Upper lobe of right lung (tissue), 1 donor: ENCODE data around the gene ID1. TPM values are rescaled to one million over a fixed set of nuclear protein-coding genes. Genes with fewer than 3 reads are reported as not detected.
A peak's percentile ranks its signal among the peaks of the same experiment; 100 is the strongest.
"Not testable (repeated sequence)": the region's sequence is repeated elsewhere in the genome, so short reads cannot be mapped to it uniquely, and the experiment has no call there.

Experiments
- ATAC-seq: fragments of 200-7000 bp; cut with Tn5 transposase; one replicate; pipeline ENCODE4 v1.9.1; 2020; ENCODE audit warnings: mild to moderate bottlenecking, moderate library complexity
- DNase-seq: peaks from one replicate; pipeline ENCODE4 v3.0.0-alpha.2; 2020
- H3K27ac ChIP-seq: fragments of 200-600 bp; one replicate; pipeline ENCODE4 v1.8.0; 2022
- H3K27me3 ChIP-seq: fragments of 200-600 bp; one replicate; pipeline ENCODE4 v1.8.0; 2022; ENCODE audit warnings: mild to moderate bottlenecking
- H3K36me3 ChIP-seq: fragments of 200-600 bp; one replicate; pipeline ENCODE4 v1.8.0; 2022
- H3K4me1 ChIP-seq: fragments of 200-600 bp; one replicate; pipeline ENCODE4 v1.8.0; 2022
- H3K4me3 ChIP-seq: fragments of 200-600 bp; one replicate; pipeline ENCODE4 v1.8.0; 2022; ENCODE audit warnings: mild to moderate bottlenecking
- H3K9me3 ChIP-seq: fragments of 200-600 bp; one replicate; pipeline ENCODE4 v1.8.0; 2022
- CTCF ChIP-seq: fragments of 200-600 bp; IDR thresholded peaks from one replicate; pipeline ENCODE4 v1.8.0; 2022; ENCODE audit warnings: antibody characterized with exemption
- intact Hi-C: fragments of 100-400 bp; cut with DNase I; formaldehyde crosslinking; loops from one replicate; pipeline ENCODE4 v1.11.0; 2022
- total RNA-seq: library from RNA; stranded (reverse); fragmentation: NEBNext Ultra II Directional; extraction: Animal tissue kit (Norgen Biotek cat#: 25700); gene quantifications from one replicate; pipeline ENCODE4 v1.2.1, GENCODE V29; 2021
- donor health status: DM: no; HTN: yes; CAD: no; lungs with severe emphysema.

Gene ID1
- total RNA-seq, 1 donor from 2014 or later: 515 TPM

- Histone ChIP-seq H3K27me3 (no peaks in the 10 kb centered on the region), H3K9me3 (no peaks in the 10 kb centered on the region), H3K27ac (no peak overlapping the region), H3K4me1 (peaks cover 17% of the 10 kb centered on the region), H3K36me3 (no peaks in the 10 kb centered on the region), H3K4me3 (no peak overlapping the region)
- DNase-seq: no peak
- intact Hi-C loops: no loop called here
- TF ChIP-seq CTCF: no peak
- no peak for ATAC-seq
Observed at GRCh38 chr20:31576751-31577150, 28.3 kb upstream of the ID1 start.

GRCh38 chr20:31577194-31577593 is 27.9 kb upstream of the ID1 start:
- no peaks in the 10 kb centered on the region for H3K36me3 ChIP-seq
- no peak overlapping the region for H3K4me3 ChIP-seq
- H3K9me3 ChIP-seq: no peaks in the 10 kb centered on the region
- TF ChIP-seq CTCF: no peak
- DNase-seq: no peak
- H3K27me3 ChIP-seq: no peaks in the 10 kb centered on the region
- no peak overlapping the region for H3K27ac ChIP-seq
- intact Hi-C loops: no loop called here
- peaks cover 13% of the 10 kb centered on the region for H3K4me1 ChIP-seq
- ATAC-seq: no peak

DNA sequence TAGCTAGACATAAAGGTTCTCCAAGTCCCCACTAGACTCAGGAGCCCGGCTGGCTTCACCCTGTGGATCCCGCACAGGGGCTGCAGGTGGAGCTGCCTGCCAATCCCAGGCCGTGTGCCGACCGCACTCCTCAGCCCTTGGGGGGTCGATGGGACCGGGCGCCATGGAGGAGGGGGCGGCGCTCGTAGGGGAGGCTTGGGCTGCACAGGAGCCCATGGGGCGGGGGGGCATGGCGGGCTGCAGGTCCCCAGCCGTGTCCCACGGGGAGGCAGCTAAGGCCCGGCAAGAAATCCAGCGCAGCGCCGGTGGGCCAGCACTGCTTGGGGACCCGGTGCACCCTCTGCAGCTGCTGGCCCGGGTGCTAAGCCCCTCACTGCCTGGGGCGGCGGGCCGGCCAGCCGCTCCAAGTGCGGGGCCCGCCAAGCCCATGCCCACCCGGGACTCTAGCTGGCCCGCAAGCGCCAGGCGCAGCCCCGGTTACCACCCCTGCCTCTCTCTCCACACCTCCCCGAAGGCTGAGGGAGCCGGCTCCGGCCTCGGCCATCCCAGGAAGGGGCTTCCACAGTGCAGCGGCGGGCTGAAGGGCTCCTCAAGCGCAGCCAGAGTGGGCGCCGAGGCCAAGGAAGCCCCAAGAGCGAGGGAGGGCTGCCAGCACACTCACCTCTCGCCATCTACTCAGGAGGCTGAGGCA is 26.5 kb upstream of the ID1 start:
- ATAC-seq (no peak), DNase-seq (no peak)
- Histone ChIP-seq H3K36me3 (no peaks in the 10 kb centered on the region), H3K27me3 (no peaks in the 10 kb centered on the region), H3K27ac (no peak overlapping the region), H3K4me3 (no peak overlapping the region), H3K9me3 (no peaks in the 10 kb centered on the region), H3K4me1 (peaks cover 3% of the 10 kb centered on the region)
- intact Hi-C loops: no loop called here
- TF ChIP-seq CTCF: no peak

- Histone ChIP-seq H3K4me3 (no peak overlapping the region), H3K36me3 (no peaks in the 10 kb centered on the region), H3K27ac (no peak overlapping the region), H3K27me3 (no peaks in the 10 kb centered on the region), H3K4me1 (no peaks in the 10 kb centered on the region), H3K9me3 (no peaks in the 10 kb centered on the region)
- DNase-seq (no peak), ATAC-seq (no peak)
- intact Hi-C loops: no loop called here
- TF ChIP-seq CTCF: no peak
Observed at GRCh38 chr20:31579245-31579644, 25.8 kb upstream of the ID1 start.

DNA sequence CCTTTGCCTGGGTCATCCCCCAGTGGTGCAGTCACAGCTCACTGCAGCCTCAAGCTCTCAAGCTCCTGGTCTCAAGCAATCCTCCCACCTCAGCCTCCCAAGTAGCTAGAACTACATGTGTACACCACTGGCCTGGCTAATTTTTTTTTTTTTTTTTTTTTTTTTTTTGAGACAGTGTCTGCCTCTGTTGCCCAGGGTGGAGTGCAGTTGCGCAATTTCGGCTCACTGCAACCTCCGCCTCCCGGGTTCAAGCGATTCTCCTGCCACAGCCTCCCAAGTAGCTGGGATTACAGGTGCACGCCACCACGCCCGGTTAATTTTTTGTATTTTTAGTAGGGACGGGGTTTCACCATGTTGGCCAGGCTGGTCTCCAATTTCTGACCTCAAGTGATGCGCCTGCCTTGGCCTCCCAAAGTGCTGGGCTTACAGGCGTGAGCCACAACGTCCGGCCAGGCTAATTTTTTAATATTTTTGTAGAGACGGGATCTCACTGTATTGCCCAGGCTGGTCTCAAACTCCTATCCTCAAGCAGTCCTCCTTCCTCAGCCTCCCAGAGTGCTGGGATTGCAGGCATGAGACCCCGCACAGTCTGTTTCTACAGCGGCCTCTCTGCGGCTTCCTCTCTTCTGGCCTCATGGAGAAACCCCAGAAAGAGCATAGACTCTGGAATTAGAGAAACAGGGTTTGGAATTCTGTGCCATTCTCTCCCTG is 25.0 kb upstream of the ID1 start:
- ATAC-seq, H3K4me1 ChIP-seq, H3K27ac ChIP-seq: not testable (repeated sequence)

GRCh38 chr20:31580706-31581105 is 24.4 kb upstream of the ID1 start:
- TF ChIP-seq CTCF: no peak
- intact Hi-C loops: no loop called here
- DNase-seq (no peak), ATAC-seq (peak; percentile 84)
- Histone ChIP-seq H3K27me3 (no peaks in the 10 kb centered on the region), H3K9me3 (no peaks in the 10 kb centered on the region), H3K4me3 (no peak overlapping the region), H3K36me3 (no peaks in the 10 kb centered on the region), H3K27ac (no peak overlapping the region), H3K4me1 (no peaks in the 10 kb centered on the region)

More for the DNA sequence above, 25.0 kb upstream of the ID1 start:
- H3K27me3 ChIP-seq, H3K9me3 ChIP-seq, H3K4me3 ChIP-seq, DNase-seq, intact Hi-C loops, H3K36me3 ChIP-seq: not testable (repeated sequence)
